Mesothelial cell of epicardium (in vitro differentiated cells): ENCODE results near the gene CEP152. TPM values are rescaled to one million over a fixed set of nuclear protein-coding genes. Genes with fewer than 3 reads are reported as not detected.

Experiments
- DNase-seq, 2 experiments: peaks; one replicate each; pipeline ENCODE4 v3.0.0; 2021; ENCODE audit warnings: low spot score in 2 of 2; ENCODE audit not compliant: unreplicated experiment in 2 of 2
- H3K27ac Mint-ChIP-seq: 2 replicates; pipeline ENCODE4 v1.8.0; 2021; ENCODE audit warnings: mixed read lengths
- H3K27me3 Mint-ChIP-seq: 2 replicates; pipeline ENCODE4 v1.8.0; 2021; ENCODE audit warnings: low read depth, mixed read lengths
- H3K36me3 Mint-ChIP-seq: 2 replicates; pipeline ENCODE4 v1.8.0; 2021; ENCODE audit warnings: mixed read lengths
- H3K4me1 Mint-ChIP-seq: 2 replicates; pipeline ENCODE4 v1.8.0; 2021; ENCODE audit warnings: mixed read lengths
- H3K4me3 Mint-ChIP-seq: 2 replicates; pipeline ENCODE4 v1.8.0; 2021; ENCODE audit warnings: mild to moderate bottlenecking, moderate library complexity, mixed read lengths
- H3K9me3 Mint-ChIP-seq: 2 replicates; pipeline ENCODE4 v1.8.0; 2021; ENCODE audit warnings: mixed read lengths
- total RNA-seq: library from RNA; stranded (reverse); gene quantifications from 3 replicates; pipeline ENCODE4 v1.2.1, GENCODE V29; 2021
- TF ChIP-seq, protein P1 (sequence below): fragments of 200-600 bp; sonication (generic); IDR thresholded peaks from one replicate; pipeline ENCODE4 v1.5.0; 2021; ENCODE audit warnings: antibody characterized with exemption; ENCODE audit not compliant: unreplicated experiment

The CEP152 gene
- total RNA-seq, 1 donor from 2014 or later: 7.6 TPM

DNA sequence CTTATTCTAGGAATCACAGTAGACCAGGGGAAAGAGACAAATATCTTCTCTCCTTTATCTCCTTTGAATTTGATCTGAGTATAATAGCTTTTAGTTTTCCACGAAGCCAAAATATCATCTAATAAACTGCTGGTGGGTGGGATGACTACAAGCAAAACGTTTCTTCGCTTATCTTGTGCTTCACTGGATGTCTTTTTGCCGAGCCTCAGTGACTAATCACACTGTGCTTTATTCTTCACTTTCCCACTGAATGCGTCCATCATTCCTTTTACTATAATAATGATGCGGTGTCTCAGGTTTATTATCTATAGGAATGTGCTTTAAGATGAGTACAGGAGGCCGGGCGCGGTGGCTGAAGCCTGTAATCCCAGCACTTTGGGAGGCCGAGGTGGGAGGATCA, 32.5 kb downstream of the CEP152 start:
- H3K27me3 Mint-ChIP-seq: no peaks in the 10 kb centered on the region
- H3K36me3 Mint-ChIP-seq: peaks cover 35% of the 10 kb centered on the region
- H3K9me3 Mint-ChIP-seq: peaks cover 18% of the 10 kb centered on the region
- no peak overlapping the region for H3K4me3 Mint-ChIP-seq
- H3K27ac Mint-ChIP-seq: no peak overlapping the region
- DNase-seq: no peak
- no peaks in the 10 kb centered on the region for H3K4me1 Mint-ChIP-seq
- TF ChIP-seq, protein P1, sequence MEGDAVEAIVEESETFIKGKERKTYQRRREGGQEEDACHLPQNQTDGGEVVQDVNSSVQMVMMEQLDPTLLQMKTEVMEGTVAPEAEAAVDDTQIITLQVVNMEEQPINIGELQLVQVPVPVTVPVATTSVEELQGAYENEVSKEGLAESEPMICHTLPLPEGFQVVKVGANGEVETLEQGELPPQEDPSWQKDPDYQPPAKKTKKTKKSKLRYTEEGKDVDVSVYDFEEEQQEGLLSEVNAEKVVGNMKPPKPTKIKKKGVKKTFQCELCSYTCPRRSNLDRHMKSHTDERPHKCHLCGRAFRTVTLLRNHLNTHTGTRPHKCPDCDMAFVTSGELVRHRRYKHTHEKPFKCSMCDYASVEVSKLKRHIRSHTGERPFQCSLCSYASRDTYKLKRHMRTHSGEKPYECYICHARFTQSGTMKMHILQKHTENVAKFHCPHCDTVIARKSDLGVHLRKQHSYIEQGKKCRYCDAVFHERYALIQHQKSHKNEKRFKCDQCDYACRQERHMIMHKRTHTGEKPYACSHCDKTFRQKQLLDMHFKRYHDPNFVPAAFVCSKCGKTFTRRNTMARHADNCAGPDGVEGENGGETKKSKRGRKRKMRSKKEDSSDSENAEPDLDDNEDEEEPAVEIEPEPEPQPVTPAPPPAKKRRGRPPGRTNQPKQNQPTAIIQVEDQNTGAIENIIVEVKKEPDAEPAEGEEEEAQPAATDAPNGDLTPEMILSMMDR: no peak

- no peaks in the 10 kb centered on the region for H3K27me3 Mint-ChIP-seq
- no peak for DNase-seq
- no peaks in the 10 kb centered on the region for H3K4me1 Mint-ChIP-seq
- no peak overlapping the region for H3K4me3 Mint-ChIP-seq
- TF ChIP-seq, protein P1: no peak
- H3K9me3 Mint-ChIP-seq: peaks cover 18% of the 10 kb centered on the region
- peaks cover 38% of the 10 kb centered on the region for H3K36me3 Mint-ChIP-seq
- H3K27ac Mint-ChIP-seq: no peak overlapping the region
Observed at GRCh38 chr15:48777645-48778330, 33.1 kb downstream of the CEP152 start.

- no peak for DNase-seq
- H3K36me3 Mint-ChIP-seq: peaks cover 25% of the 10 kb centered on the region
- peaks cover 18% of the 10 kb centered on the region for H3K9me3 Mint-ChIP-seq
- no peak overlapping the region for H3K4me3 Mint-ChIP-seq
- H3K27me3 Mint-ChIP-seq: no peaks in the 10 kb centered on the region
- H3K4me1 Mint-ChIP-seq: no peaks in the 10 kb centered on the region
- TF ChIP-seq, protein P1: no peak
- H3K27ac Mint-ChIP-seq: no peak overlapping the region
Observed at GRCh38 chr15:48775546-48775945, 35.3 kb downstream of the CEP152 start.

- DNase-seq: no peak
- peaks cover 23% of the 10 kb centered on the region for H3K36me3 Mint-ChIP-seq
- H3K4me1 Mint-ChIP-seq: no peaks in the 10 kb centered on the region
- no peaks in the 10 kb centered on the region for H3K27me3 Mint-ChIP-seq
- H3K9me3 Mint-ChIP-seq: peaks cover 18% of the 10 kb centered on the region
- no peak overlapping the region for H3K4me3 Mint-ChIP-seq
- TF ChIP-seq, protein P1: no peak
- no peak overlapping the region for H3K27ac Mint-ChIP-seq
Observed at GRCh38 chr15:48774484-48774883, 36.4 kb downstream of the CEP152 start.

DNA sequence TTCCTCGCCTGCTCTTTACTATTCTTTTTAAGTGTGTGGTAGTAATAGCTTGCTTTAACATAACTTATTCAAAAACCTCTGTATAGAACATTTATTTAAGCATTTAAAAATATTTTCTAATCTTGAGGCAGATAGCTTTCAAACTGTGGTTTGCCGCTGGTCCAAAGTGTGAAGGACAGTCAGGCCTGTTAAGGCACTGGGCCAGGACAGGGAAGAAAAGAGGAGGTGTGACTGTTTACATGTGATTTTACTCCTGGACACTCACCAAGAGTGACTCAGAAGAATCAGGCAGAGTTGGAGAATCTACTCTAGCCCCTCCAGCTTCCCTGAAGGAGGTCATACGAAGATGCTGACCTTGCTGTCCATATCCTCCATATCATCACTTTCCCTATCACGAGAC, 44.7 kb downstream of the CEP152 start:
- Mint-ChIP-seq H3K4me3 (no peak overlapping the region), H3K4me1 (no peaks in the 10 kb centered on the region), H3K27me3 (no peaks in the 10 kb centered on the region), H3K36me3 (peaks cover 19% of the 10 kb centered on the region), H3K27ac (no peak overlapping the region), H3K9me3 (no peaks in the 10 kb centered on the region)
- DNase-seq: no peak
- TF ChIP-seq, protein P1: no peak

DNA sequence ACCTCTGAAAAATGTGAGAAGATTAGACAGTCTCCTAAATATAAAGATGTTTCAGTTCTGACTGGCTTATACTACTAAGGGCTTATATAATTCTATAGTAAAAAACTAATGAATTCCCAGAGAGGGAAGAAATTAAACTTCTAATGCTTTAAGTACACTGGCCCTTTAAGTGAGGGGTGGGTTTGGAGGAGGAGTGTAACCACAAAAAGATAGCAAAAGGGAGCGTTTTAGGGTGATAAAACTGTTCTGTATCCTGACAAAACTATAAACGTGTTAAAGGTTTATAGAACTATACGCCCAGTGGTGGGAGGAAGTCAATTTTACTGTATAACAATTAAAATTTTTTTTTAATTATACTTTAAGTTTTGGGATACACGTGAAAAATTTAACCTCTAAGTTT, 45.8 kb downstream of the CEP152 start:
- Mint-ChIP-seq H3K4me1 (no peaks in the 10 kb centered on the region), H3K36me3 (peaks cover 19% of the 10 kb centered on the region), H3K9me3 (no peaks in the 10 kb centered on the region), H3K4me3 (no peak overlapping the region), H3K27me3 (no peaks in the 10 kb centered on the region), H3K27ac (no peak overlapping the region)
- TF ChIP-seq, protein P1: no peak
- DNase-seq: no peak
